Keratinocyte (primary cell): ENCODE measurements around the gene DPP10. TPM values are rescaled to one million over a fixed set of nuclear protein-coding genes. Genes with fewer than 3 reads are reported as not detected.

Experiments used
- DNase-seq: peaks from one replicate; pipeline ENCODE4 v3.0.0-alpha.2; 2011; ENCODE audit warnings: low read depth, missing footprints, low spot score
- FAIRE-seq: peaks from 2 replicates; lab custom pipeline; 2011; peaks lifted over from hg19 to GRCh38; lab: Jason Lieb, UNC
- H2AFZ ChIP-seq: 2 replicates; pipeline ENCODE4 v1.6.0; 2012; ENCODE audit warnings: low read length, control low read depth, inconsistent platforms; ENCODE audit not compliant: control insufficient read depth
- H3K27ac ChIP-seq: 2 replicates; pipeline ENCODE4 v1.5.1; 2011; ENCODE audit warnings: low read length; ENCODE audit not compliant: control insufficient read depth, insufficient read depth
- H3K27me3 ChIP-seq: 3 replicates; pipeline ENCODE4 v1.6.0; 2011; ENCODE audit warnings: low read length; ENCODE audit not compliant: control insufficient read depth, insufficient read depth; ENCODE audit errors: extremely low read depth
- H3K36me3 ChIP-seq, 2 experiments: 2 replicates in 1 of 2; 3 replicates in 1 of 2; pipeline ENCODE4 v1.5.1; 2011; ENCODE audit warnings: low read length in 2 of 2, mild to moderate bottlenecking in 1 of 2; ENCODE audit not compliant: control insufficient read depth in 2 of 2, insufficient read depth in 2 of 2; ENCODE audit errors: extremely low read depth in 1 of 2
- H3K4me1 ChIP-seq: 3 replicates; pipeline ENCODE4 v1.5.1; 2011; ENCODE audit warnings: low read length; ENCODE audit not compliant: control insufficient read depth, insufficient read depth; ENCODE audit errors: extremely low read depth
- H3K4me2 ChIP-seq: 3 replicates; pipeline ENCODE4 v1.6.0; 2011; ENCODE audit warnings: low read depth, low read length; ENCODE audit not compliant: control insufficient read depth, insufficient read depth; ENCODE audit errors: extremely low read depth
- H3K4me3 ChIP-seq, 3 experiments: fragments of 200-600 bp in 1 of 3; sonication (generic) in 1 of 3; 2 replicates in 2 of 3; 3 replicates in 1 of 3; pipeline ENCODE4 v1.5.1; 2011 to 2016; ENCODE audit warnings: low read length in 3 of 3, mild to moderate bottlenecking in 3 of 3, control low read depth in 2 of 3, inconsistent platforms in 1 of 3, low read depth in 1 of 3, mixed read lengths in 1 of 3, mixed run types in 1 of 3, moderate library complexity in 1 of 3; ENCODE audit not compliant: control insufficient read depth in 2 of 3, insufficient read depth in 2 of 3; ENCODE audit errors: extremely low read depth in 1 of 3
- H3K79me2 ChIP-seq: 2 replicates; pipeline ENCODE4 v1.6.0; 2012; ENCODE audit warnings: low read length; ENCODE audit not compliant: control insufficient read depth, insufficient read depth
- H3K9ac ChIP-seq: 3 replicates; pipeline ENCODE4 v1.6.0; 2011; ENCODE audit warnings: low read length; ENCODE audit not compliant: control insufficient read depth, insufficient read depth; ENCODE audit errors: extremely low read depth
- H3K9me1 ChIP-seq: 3 replicates; pipeline ENCODE4 v1.6.0; 2011; ENCODE audit warnings: low read length; ENCODE audit not compliant: control insufficient read depth, insufficient read depth; ENCODE audit errors: extremely low read depth
- H3K9me3 ChIP-seq: 2 replicates; pipeline ENCODE4 v1.5.1; 2012; ENCODE audit warnings: low read depth, low read length; ENCODE audit not compliant: control insufficient read depth
- H4K20me1 ChIP-seq: 3 replicates; pipeline ENCODE4 v1.6.0; 2011; ENCODE audit warnings: low read length; ENCODE audit not compliant: control insufficient read depth, insufficient read depth; ENCODE audit errors: extremely low read depth
- CTCF ChIP-seq, 3 experiments: IDR thresholded peaks in 1 of 3; conservative IDR thresholded peaks in 1 of 3; optimal IDR thresholded peaks in 1 of 3; 2 replicates in 2 of 3; 3 replicates in 1 of 3; pipeline versions ENCODE3 to v1.5.1; 2011; ENCODE audit warnings: low read length in 3 of 3, mild to moderate bottlenecking in 3 of 3, moderate library complexity in 2 of 3, control low read depth in 1 of 3, inconsistent platforms in 1 of 3; ENCODE audit not compliant: insufficient read depth in 2 of 3; ENCODE audit errors: extremely low read depth in 1 of 3
- EZH2 ChIP-seq: IDR thresholded peaks from one replicate; pipeline ENCODE4 v1.6.1; 2012; ENCODE audit warnings: inconsistent platforms, mild to moderate bottlenecking, low read length, moderate library complexity
- dilution Hi-C: fragments of 300-500 bp; cut with MboI; formaldehyde crosslinking; loops from one replicate; pipeline ENCODE4 v1.7.0; 2020; ENCODE audit warnings: low sequenced_read_pairs; ENCODE audit not compliant: extremely low pct_ligation_motif_present
- polyA plus RNA-seq, 5 experiments: library from polyadenylated mRNA; depleted of rRNA in 3 of 5; stranded (reverse) in 3 of 5; stranded (forward) in 1 of 5; unstranded in 1 of 5; fragments of >200 nt; gene quantifications; 1 replicate in 1 of 5; 2 replicates in 3 of 5; 3 replicates in 1 of 5; pipeline versions ENCODE4 v1.2.1 to v1.2.3, GENCODE V29; 2011 to 2012; ENCODE audit warnings: missing spikeins in 2 of 5, low read depth in 1 of 5, low replicate concordance in 1 of 5

The DPP10 gene
- polyA plus RNA-seq, 1 donor (not counting 4 experiments of a cell fraction or from before 2014, with no cell fraction given): not detected

DNA sequence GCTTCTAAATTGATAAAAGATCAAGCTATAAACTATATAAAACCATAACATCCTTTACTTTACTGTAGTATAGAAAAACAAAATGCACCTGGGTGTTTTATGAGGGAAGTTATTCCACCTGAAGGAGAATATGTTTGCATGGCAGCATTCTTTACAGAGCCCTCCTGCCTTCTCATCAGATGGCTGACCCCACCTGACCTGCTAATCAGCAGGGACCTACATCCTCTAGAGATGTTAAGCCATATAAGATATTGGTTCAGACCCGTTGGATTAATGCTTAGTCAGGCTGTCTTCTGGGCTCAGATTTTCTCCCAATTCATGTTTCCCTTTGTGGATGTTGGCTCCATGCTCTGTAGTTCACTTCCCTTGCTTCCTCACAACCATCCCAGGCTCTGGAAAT, 414.8 kb downstream of the DPP10 start:
- FAIRE-seq: no peak
- Histone ChIP-seq H3K27ac (no peak overlapping the region), H3K36me3 (no peaks in the 10 kb centered on the region), H3K4me3 (no peak overlapping the region), H3K4me1 (no peaks in the 10 kb centered on the region), H3K9ac (no peak overlapping the region), H3K27me3 (no peaks in the 10 kb centered on the region), H3K9me1 (no peaks in the 10 kb centered on the region), H3K4me2 (no peak overlapping the region), H3K79me2 (no peaks in the 10 kb centered on the region), H2AFZ (no peak overlapping the region), H3K9me3 (peaks cover 2% of the 10 kb centered on the region), H4K20me1 (no peaks in the 10 kb centered on the region)
- DNase-seq: no peak
- dilution Hi-C loops: no loop called here
- TF ChIP-seq EZH2 (no peak), CTCF (optimal IDR thresholded peaks at IDR 0.05 in 1 of 3, IDR thresholded peaks at IDR 0.05 in 1 of 3, conservative IDR thresholded peaks at IDR 0.05 in 1 of 3; ENCODE audit: extremely low read depth in 1 of 3, insufficient read depth in 2 of 3, low read length in 3 of 3) (no peak)

- Histone ChIP-seq H3K4me2 (no peak overlapping the region), H3K4me1 (no peaks in the 10 kb centered on the region), H3K27ac (no peak overlapping the region), H3K9ac (no peak overlapping the region), H4K20me1 (no peaks in the 10 kb centered on the region), H3K9me3 (peaks cover 2% of the 10 kb centered on the region), H3K27me3 (no peaks in the 10 kb centered on the region), H3K9me1 (no peaks in the 10 kb centered on the region), H3K36me3 (no peaks in the 10 kb centered on the region), H3K79me2 (no peaks in the 10 kb centered on the region), H2AFZ (no peak overlapping the region), H3K4me3 (no peak overlapping the region)
- DNase-seq: no peak
- TF ChIP-seq CTCF (optimal IDR thresholded peaks at IDR 0.05 in 1 of 3, IDR thresholded peaks at IDR 0.05 in 1 of 3, conservative IDR thresholded peaks at IDR 0.05 in 1 of 3; ENCODE audit: extremely low read depth in 1 of 3, insufficient read depth in 2 of 3, low read length in 3 of 3): no peak
- TF ChIP-seq EZH2: no peak
- dilution Hi-C loops: no loop called here
- no peak for FAIRE-seq
Observed at GRCh38 chr2:114859726-114860510, 417.5 kb downstream of the DPP10 start.
